Measurements from ENCODE around the gene PTGS1. TPM values are rescaled to one million over a fixed set of nuclear protein-coding genes. Genes with fewer than 3 reads are reported as not detected.

PTGS1 gene
- total and polyA plus RNA-seq, 2 of the 8 experiments (the other 6 are each of a cell fraction or from before 2014, with no cell fraction given), result 1.1 to 1.9 TPM

GRCh38 chr9:122382901-122383850 is 12.4 kb downstream of the PTGS1 start (continued):
- no peak for TF ChIP-seq SP1 (IDR thresholded peaks at IDR 0.05; ENCODE audit: low read depth, low read length)
- TF ChIP-seq PHF8 (conservative IDR thresholded peaks at IDR 0.05; ENCODE audit: low read depth, low read length), result no peak
- TF ChIP-seq, protein P1, sequence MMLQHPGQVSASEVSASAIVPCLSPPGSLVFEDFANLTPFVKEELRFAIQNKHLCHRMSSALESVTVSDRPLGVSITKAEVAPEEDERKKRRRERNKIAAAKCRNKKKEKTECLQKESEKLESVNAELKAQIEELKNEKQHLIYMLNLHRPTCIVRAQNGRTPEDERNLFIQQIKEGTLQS (IDR thresholded peaks at IDR 0.05; ENCODE audit: insufficient read depth, low read depth, low read length), result no peak
- no peak for TF ChIP-seq SUZ12 (IDR thresholded peaks at IDR 0.05; ENCODE audit: low read length)
- TF ChIP-seq TBP (IDR thresholded peaks at IDR 0.05; ENCODE audit: low read depth, low read length), result no peak

All from H1 (cell line).